Neural cell (in vitro differentiated cells): ENCODE measurements around the gene ARL5A.

ENCODE experiments used
- EP300 ChIP-seq: fragments of 450-650 bp; conservative IDR thresholded peaks from 2 replicates; pipeline ENCODE4 v1.6.1; 2014; ENCODE audit warnings: antibody characterized with exemption, mild to moderate bottlenecking, moderate library complexity; ENCODE audit not compliant: poor library complexity, severe bottlenecking
- EZH2 ChIP-seq: fragments of 200-600, 300-800 bp; shearing (Covaris generic), sonication (generic); IDR thresholded peaks from 2 replicates; pipeline ENCODE4 v1.6.1; 2014; ENCODE audit warnings: antibody characterized with exemption, low read length, borderline replicate concordance, mild to moderate bottlenecking; ENCODE audit not compliant: insufficient read depth, poor library complexity, severe bottlenecking
- MXI1 ChIP-seq: fragments of 450-650 bp; conservative IDR thresholded peaks from 2 replicates; pipeline ENCODE4 v1.6.1; 2014; ENCODE audit warnings: antibody characterized with exemption, mild to moderate bottlenecking; ENCODE audit not compliant: poor library complexity, severe bottlenecking
- POLR2AphosphoS5 ChIP-seq: IDR thresholded peaks from 2 replicates; pipeline ENCODE4 v1.6.1; 2012
- RAD21 ChIP-seq: fragments of 450-650 bp; conservative IDR thresholded peaks from 2 replicates; pipeline ENCODE4 v1.6.1; 2014; ENCODE audit warnings: antibody characterized with exemption, mild to moderate bottlenecking, moderate library complexity
- SMC3 ChIP-seq: fragments of 450-650 bp; conservative IDR thresholded peaks from 2 replicates; pipeline ENCODE4 v1.6.1; 2014; ENCODE audit warnings: antibody characterized with exemption, mild to moderate bottlenecking, moderate library complexity; ENCODE audit not compliant: poor library complexity
- TAF1 ChIP-seq: IDR thresholded peaks from 2 replicates; pipeline ENCODE4 v1.6.1; 2012; ENCODE audit warnings: low read depth
- TF ChIP-seq, protein P1 (sequence below): fragments of 450-650 bp; IDR thresholded peaks from 2 replicates; pipeline ENCODE4 v1.5.1; 2014; ENCODE audit warnings: antibody characterized with exemption, mild to moderate bottlenecking, moderate library complexity; ENCODE audit not compliant: poor library complexity, severe bottlenecking

DNA sequence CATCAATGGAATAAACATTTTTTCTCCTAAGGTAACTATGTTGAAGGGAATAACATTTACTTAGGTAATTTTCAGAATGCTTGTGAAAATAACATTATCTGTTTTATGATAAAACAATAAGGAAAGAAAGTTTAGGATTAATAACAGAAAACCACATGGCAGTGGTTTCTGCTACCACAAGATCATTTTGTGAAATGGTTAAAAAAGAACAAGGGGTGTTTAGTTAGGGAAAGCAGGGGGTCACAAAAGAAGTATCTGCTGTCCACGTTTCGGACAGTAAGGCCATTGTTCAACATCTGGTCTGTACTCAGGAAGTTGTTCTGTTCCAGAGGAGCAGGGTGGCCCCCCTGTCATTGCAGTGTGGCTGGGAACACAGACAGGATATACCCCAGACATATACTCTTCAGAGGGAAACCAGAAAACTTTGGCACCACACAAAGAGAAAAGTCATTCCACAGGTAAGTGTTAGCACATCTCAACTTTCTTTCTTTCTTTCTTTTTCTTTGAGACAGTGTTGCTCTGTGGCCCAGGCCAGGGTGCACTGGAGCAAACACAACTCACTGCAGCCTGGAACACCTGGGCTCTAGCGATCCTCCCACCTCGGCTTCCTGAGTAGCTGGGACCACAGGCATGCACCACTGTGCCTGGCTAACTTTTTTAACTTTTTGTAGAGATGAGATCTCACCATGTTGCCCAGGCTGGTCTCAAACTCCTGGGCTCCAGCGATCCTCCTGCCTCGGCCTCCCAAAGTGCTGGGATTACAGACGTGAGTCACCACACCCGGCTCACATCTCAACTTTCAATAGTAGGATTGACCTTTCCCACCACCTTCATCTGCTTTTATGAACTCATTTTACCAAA is 14.8 kb upstream of the ARL5A start:
- TF ChIP-seq, protein P1, sequence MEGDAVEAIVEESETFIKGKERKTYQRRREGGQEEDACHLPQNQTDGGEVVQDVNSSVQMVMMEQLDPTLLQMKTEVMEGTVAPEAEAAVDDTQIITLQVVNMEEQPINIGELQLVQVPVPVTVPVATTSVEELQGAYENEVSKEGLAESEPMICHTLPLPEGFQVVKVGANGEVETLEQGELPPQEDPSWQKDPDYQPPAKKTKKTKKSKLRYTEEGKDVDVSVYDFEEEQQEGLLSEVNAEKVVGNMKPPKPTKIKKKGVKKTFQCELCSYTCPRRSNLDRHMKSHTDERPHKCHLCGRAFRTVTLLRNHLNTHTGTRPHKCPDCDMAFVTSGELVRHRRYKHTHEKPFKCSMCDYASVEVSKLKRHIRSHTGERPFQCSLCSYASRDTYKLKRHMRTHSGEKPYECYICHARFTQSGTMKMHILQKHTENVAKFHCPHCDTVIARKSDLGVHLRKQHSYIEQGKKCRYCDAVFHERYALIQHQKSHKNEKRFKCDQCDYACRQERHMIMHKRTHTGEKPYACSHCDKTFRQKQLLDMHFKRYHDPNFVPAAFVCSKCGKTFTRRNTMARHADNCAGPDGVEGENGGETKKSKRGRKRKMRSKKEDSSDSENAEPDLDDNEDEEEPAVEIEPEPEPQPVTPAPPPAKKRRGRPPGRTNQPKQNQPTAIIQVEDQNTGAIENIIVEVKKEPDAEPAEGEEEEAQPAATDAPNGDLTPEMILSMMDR = no peak
- no peak for TF ChIP-seq SMC3
- TF ChIP-seq RAD21 = no peak
- TF ChIP-seq POLR2AphosphoS5 = no peak
- TF ChIP-seq EZH2 = no peak
- TF ChIP-seq TAF1 = no peak
- TF ChIP-seq MXI1 = no peak
- TF ChIP-seq EP300 = no peak
